ENCODE measurements around the gene C2orf49.

GRCh38 chr2:105358593-105358992 is 21.3 kb downstream of the C2orf49 start:
- TF ChIP-seq, protein P1, sequence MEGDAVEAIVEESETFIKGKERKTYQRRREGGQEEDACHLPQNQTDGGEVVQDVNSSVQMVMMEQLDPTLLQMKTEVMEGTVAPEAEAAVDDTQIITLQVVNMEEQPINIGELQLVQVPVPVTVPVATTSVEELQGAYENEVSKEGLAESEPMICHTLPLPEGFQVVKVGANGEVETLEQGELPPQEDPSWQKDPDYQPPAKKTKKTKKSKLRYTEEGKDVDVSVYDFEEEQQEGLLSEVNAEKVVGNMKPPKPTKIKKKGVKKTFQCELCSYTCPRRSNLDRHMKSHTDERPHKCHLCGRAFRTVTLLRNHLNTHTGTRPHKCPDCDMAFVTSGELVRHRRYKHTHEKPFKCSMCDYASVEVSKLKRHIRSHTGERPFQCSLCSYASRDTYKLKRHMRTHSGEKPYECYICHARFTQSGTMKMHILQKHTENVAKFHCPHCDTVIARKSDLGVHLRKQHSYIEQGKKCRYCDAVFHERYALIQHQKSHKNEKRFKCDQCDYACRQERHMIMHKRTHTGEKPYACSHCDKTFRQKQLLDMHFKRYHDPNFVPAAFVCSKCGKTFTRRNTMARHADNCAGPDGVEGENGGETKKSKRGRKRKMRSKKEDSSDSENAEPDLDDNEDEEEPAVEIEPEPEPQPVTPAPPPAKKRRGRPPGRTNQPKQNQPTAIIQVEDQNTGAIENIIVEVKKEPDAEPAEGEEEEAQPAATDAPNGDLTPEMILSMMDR (IDR thresholded peaks at IDR 0.05), result no peak
- no peak for TF ChIP-seq POLR2A (IDR thresholded peaks at IDR 0.05)
